GM13976 (cell line): ENCODE results near the gene TTLL11.

Experiments
- DNase-seq: peaks from one replicate; pipeline ENCODE4 v3.0.0; 2012; ENCODE audit warnings: low spot score
- in situ Hi-C: fragments of 300-500 bp; cut with MboI; formaldehyde crosslinking; loops from one replicate; pipeline ENCODE4 v1.12.0; 2022; ENCODE audit warnings: low sequenced_read_pairs, mixed read lengths, inconsistent platforms; ENCODE audit not compliant: unreplicated experiment
- TF ChIP-seq, protein P1 (sequence below): IDR thresholded peaks from 2 replicates; pipeline ENCODE4 v1.5.1; 2012; ENCODE audit warnings: borderline replicate concordance, mild to moderate bottlenecking; ENCODE audit not compliant: insufficient read depth; ENCODE audit errors: extremely low read depth, missing control alignments, control extremely low read depth

Gene TTLL11

DNA sequence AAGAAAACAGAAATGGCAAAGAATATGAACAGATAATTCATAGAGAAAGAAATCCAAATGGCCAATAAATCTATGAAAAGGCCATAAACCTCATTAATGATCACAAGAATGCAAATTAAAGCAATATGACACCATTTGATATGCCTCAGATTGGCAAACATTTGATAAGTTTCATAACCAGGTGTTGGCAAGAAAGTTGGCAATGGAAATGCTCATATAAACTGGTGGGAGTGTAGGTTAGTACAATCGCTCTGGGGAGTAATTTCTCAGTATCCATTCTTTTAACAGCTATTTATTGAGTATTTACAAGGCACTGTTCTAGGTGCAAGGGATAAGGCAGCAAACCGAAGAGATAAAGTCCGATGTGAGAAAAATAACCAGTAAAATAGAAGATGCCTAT is 154.5 kb downstream of the TTLL11 start:
- in situ Hi-C loops, result no loop called here
- TF ChIP-seq, protein P1, sequence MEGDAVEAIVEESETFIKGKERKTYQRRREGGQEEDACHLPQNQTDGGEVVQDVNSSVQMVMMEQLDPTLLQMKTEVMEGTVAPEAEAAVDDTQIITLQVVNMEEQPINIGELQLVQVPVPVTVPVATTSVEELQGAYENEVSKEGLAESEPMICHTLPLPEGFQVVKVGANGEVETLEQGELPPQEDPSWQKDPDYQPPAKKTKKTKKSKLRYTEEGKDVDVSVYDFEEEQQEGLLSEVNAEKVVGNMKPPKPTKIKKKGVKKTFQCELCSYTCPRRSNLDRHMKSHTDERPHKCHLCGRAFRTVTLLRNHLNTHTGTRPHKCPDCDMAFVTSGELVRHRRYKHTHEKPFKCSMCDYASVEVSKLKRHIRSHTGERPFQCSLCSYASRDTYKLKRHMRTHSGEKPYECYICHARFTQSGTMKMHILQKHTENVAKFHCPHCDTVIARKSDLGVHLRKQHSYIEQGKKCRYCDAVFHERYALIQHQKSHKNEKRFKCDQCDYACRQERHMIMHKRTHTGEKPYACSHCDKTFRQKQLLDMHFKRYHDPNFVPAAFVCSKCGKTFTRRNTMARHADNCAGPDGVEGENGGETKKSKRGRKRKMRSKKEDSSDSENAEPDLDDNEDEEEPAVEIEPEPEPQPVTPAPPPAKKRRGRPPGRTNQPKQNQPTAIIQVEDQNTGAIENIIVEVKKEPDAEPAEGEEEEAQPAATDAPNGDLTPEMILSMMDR, result no peak
- DNase-seq, result no peak

DNA sequence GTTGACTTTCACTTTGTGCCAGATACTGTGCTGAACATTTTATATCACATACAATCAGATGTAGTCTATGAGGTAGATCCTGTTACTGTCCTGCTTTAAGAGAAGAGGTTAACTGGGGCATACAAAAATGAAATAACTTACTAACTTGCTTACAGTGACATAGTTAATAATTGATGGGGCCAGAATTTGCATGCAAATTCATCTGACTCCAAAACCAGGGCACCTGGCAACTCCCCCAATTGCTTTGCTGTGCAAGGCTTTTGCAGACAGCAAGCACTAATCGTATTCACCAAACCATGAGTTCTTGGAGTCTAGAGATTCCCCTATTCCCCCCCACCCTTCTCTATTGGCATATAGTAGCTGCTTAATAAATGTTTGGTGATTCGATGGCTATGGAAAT is 155.9 kb downstream of the TTLL11 start:
- no peak for DNase-seq
- TF ChIP-seq, protein P1, result no peak
- in situ Hi-C loops, result no loop called here

DNA sequence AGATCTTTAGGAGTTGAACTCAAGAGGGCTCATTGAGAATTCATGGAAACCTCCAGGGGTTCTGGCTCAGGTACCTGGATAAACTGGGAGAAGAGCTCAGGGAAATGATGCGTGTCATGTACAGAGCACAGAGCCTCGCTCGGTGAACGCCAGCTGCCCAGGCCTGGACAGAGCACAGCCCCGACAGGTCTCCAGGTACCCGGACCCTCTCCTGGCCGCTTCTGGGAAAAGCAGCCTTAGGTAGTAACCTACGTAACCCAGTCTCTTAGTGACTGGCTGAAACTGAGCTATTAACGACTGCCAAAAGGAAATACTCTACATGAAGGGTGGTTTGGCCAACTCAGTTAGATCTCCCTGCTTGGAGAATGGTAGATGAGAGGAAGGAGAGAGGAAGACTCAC is 157.4 kb downstream of the TTLL11 start:
- in situ Hi-C loops, result no loop called here
- DNase-seq, result no peak
- TF ChIP-seq, protein P1, result no peak

DNA sequence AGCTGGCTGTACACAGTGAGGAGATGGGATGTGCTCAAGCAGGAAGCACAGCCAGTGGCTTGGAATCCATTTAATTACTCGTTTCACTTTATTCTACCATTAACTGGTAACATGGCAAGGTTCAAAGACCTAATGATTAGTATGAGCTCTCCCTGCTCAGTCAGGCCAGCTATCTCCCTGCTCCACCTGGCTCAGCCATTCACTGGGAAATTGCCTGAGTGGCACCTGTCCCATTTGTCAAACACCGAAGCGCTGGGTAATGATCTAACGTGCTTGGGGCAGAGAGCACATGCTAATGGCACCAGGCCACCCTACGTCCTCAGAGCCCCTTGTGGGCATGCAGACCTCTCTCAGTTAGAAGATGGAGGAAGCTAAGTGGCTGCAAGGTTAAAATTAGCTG is 162.2 kb downstream of the TTLL11 start:
- TF ChIP-seq, protein P1, result no peak
- no peak for DNase-seq
- in situ Hi-C loops, result no loop called here

DNA sequence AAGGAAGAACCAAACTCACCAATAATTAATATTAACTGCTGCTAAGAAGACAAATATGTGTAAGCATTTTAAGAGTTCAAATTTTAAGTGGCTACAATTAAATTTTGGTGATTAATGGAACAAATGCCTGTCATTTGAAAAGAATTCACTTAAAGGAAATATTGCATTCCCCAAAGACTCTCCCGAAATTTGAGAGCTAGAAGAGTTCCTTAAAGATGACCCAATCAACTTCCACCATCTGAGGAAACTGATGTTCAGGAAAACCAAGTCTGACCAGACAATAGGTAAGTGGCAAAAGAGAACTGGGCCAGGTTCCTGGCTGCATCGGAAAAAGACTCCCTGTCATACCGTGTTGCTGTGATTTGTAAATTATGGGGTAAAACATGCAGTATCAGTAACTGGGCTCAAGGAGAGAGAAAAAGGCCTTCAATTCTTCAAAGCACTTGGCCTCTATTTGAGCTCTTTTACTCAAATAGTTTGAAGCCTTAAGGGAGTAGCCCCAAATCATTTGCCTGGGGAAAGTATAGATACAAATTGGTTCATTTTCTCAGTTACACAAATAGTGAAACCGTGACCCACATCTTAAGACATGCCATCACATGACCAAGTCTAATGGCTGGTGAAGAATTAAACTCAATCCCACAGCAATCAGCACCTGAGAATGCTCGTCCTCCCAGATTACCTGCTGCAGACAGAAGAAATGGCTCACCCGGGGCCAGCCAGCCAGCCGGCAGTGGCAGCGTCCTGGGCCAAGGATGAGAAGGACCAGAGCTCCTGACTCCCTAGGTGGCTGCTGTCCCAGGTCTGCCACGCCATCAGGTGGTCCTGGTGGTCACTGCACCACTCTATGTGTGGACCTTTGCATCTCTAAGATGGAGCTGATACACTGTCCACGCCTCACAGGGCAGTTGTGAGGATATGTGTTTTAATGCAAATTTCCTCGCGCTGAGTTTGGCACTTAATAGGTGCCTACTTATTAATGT is 162.9 kb downstream of the TTLL11 start:
- DNase-seq, result no peak
- TF ChIP-seq, protein P1, result no peak
- in situ Hi-C loops, result no loop called here

DNA sequence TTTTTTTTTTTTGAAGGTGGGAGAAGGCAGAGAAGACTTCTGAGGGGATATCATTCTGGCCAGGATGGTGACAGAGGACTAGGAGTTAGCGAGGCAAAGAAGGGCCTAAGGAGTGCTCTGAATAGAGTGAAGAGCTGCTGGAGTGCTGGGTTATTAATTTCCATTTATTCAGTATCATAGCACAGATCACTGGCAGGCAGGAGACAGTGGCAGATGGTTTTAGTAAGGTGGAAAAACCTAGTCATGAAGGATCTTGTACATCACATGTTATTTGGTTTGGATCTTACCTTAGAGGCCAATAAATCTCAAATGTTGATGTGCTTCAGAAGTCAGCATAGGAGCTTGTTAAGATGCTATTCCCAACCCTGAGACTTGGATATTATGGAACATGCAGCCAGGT is 165.5 kb downstream of the TTLL11 start:
- DNase-seq, result no peak
- in situ Hi-C loops, result no loop called here
- TF ChIP-seq, protein P1, result no peak
